HCT116 (cell line): ENCODE results near the gene PPP2R5C. TPM values are rescaled to one million over a fixed set of nuclear protein-coding genes. Genes with fewer than 3 reads are reported as not detected.

Experiments used
- ATAC-seq: fragments of 200-7000 bp; cut with Tn5 transposase; 2 replicates; pipeline ENCODE4 v1.9.1; 2020; ENCODE audit warnings: mild to moderate bottlenecking, moderate library complexity
- BruUV-seq: library from RNA; stranded (reverse); fragments of 400-500 nt; replicated peaks from 2 replicates; lab custom pipeline; 2021; lab: Mats Ljungman, UMichigan
- CTCF ChIA-PET: fragments of 300-600 bp; sonication (Branson Sonifier 250); formaldehyde crosslinking; loops from one replicate; lab custom pipeline; 2021; ENCODE audit warnings: antibody characterized with exemption; lab: Charles Lee
- POLR2A ChIA-PET: fragments of 300-600, 350-600 bp; sonication (Branson Sonifier 250); formaldehyde crosslinking; loops from one replicate; lab custom pipeline; 2021; ENCODE audit warnings: antibody characterized with exemption; lab: Charles Lee
- RAD21 ChIA-PET, 2 experiments: fragments of 300-600 bp; sonication (Branson Sonifier 250); formaldehyde crosslinking; loops; one replicate each; lab custom pipeline; 2023; ENCODE audit warnings: low total read pairs in 2 of 2; ENCODE audit not compliant: uncharacterized antibody in 2 of 2, unreplicated experiment in 2 of 2, low non-redundant PET in 1 of 2; lab: Charles Lee
- DNase-seq: peaks from one replicate; pipeline ENCODE4 v3.0.0-alpha.2; 2010; ENCODE audit warnings: low read depth, low spot score
- H2AFZ ChIP-seq: fragments of 200-600 bp; shearing (Covaris generic), sonication (generic); 2 replicates; pipeline ENCODE4 v1.6.1; 2017; ENCODE audit warnings: low read depth, mixed run types, mixed read lengths, antibody characterized with exemption, low read length; ENCODE audit not compliant: poor library complexity, severe bottlenecking
- H3K27ac ChIP-seq: 2 replicates; pipeline ENCODE4 v1.5.1; 2012; ENCODE audit warnings: low read depth, low read length
- H3K27me3 ChIP-seq: fragments of 200-600 bp; sonication (generic); 2 replicates; pipeline ENCODE4 v1.6.1; 2016; ENCODE audit warnings: mixed run types, low read length, mixed read lengths; ENCODE audit not compliant: insufficient read depth
- H3K36me3 ChIP-seq, 2 experiments: fragments of 200-500 bp in 1 of 2; fragments of 200-600 bp in 1 of 2; sonication (Bioruptor generic) in 1 of 2; sonication (generic) in 1 of 2; 2 replicates each; pipeline versions ENCODE4 v1.5.1 to v1.6.1; 2014 to 2016; ENCODE audit warnings: low read length in 2 of 2, inconsistent platforms in 1 of 2, mixed read lengths in 1 of 2, mixed run types in 1 of 2; ENCODE audit not compliant: insufficient read depth in 2 of 2, control insufficient read depth in 1 of 2
- H3K4me1 ChIP-seq, 2 experiments: fragments of 200-600 bp in 1 of 2; sonication (generic) in 1 of 2; 2 replicates each; pipeline versions ENCODE4 v1.5.1 to v1.6.1; 2012 to 2017; ENCODE audit warnings: low read length in 2 of 2, inconsistent platforms in 1 of 2, mild to moderate bottlenecking in 1 of 2, mixed read lengths in 1 of 2, mixed run types in 1 of 2, moderate library complexity in 1 of 2; ENCODE audit not compliant: insufficient read depth in 2 of 2, control insufficient read depth in 1 of 2
- H3K4me2 ChIP-seq: fragments of 200-600 bp; sonication (generic); 2 replicates; pipeline ENCODE4 v1.6.1; 2017; ENCODE audit warnings: mixed run types, low read length, mixed read lengths
- H3K4me3 ChIP-seq, 2 experiments: fragments of 200-600 bp in 1 of 2; sonication (generic) in 1 of 2; replicated peaks in 1 of 2; 2 replicates each; pipeline ENCODE4 v1.5.1; 2011 to 2016; ENCODE audit warnings: low read length in 2 of 2, control low read depth in 1 of 2, low read depth in 1 of 2, mild to moderate bottlenecking in 1 of 2, mixed read lengths in 1 of 2, mixed run types in 1 of 2
- H3K79me2 ChIP-seq: fragments of 200-600 bp; sonication (generic); 2 replicates; pipeline ENCODE4 v1.6.1; 2017; ENCODE audit warnings: mild to moderate bottlenecking, mixed run types, low read length, moderate library complexity, mixed read lengths; ENCODE audit not compliant: insufficient read depth
- H3K9ac ChIP-seq: fragments of 200-600 bp; sonication (generic); 2 replicates; pipeline ENCODE4 v1.6.1; 2016; ENCODE audit warnings: low read length, mixed read lengths
- H3K9me2 ChIP-seq: fragments of 200-600 bp; sonication (generic), shearing (Covaris generic); 2 replicates; pipeline ENCODE4 v1.6.1; 2017; ENCODE audit warnings: mixed run types, mild to moderate bottlenecking, moderate library complexity; ENCODE audit not compliant: insufficient read depth
- H3K9me3 ChIP-seq, 2 experiments: fragments of 200-500 bp in 1 of 2; fragments of 200-600 bp in 1 of 2; sonication (Bioruptor generic) in 1 of 2; sonication (generic) in 1 of 2; 2 replicates each; pipeline ENCODE4 v1.6.1; 2014 to 2017; ENCODE audit warnings: low read length in 2 of 2, mixed read lengths in 2 of 2, inconsistent platforms in 1 of 2, low read depth in 1 of 2, mild to moderate bottlenecking in 1 of 2, mixed run types in 1 of 2, moderate library complexity in 1 of 2; ENCODE audit not compliant: control insufficient read depth in 1 of 2, insufficient read depth in 1 of 2
- H4K20me1 ChIP-seq: fragments of 200-600 bp; sonication (generic), shearing (Covaris generic); 2 replicates; pipeline ENCODE4 v1.6.1; 2017; ENCODE audit warnings: mixed run types, mild to moderate bottlenecking, moderate library complexity; ENCODE audit not compliant: insufficient read depth
- CEBPB ChIP-seq: IDR thresholded peaks from 2 replicates; pipeline ENCODE4 v1.6.1; 2012; ENCODE audit warnings: low read depth
- CTCF ChIP-seq, 3 experiments: fragments of 200-600 bp in 1 of 3; sonication (generic) in 1 of 3; IDR thresholded peaks in 2 of 3; conservative IDR thresholded peaks in 1 of 3; 2 replicates each; pipeline ENCODE4 v1.5.1; 2012 to 2017; ENCODE audit warnings: low read depth in 2 of 3, low read length in 2 of 3, antibody characterized with exemption in 1 of 3, borderline replicate concordance in 1 of 3, control low read depth in 1 of 3, mild to moderate bottlenecking in 1 of 3, mixed read lengths in 1 of 3, mixed run types in 1 of 3, moderate library complexity in 1 of 3; ENCODE audit not compliant: insufficient read depth in 1 of 3
- EGR1 ChIP-seq: IDR thresholded peaks from 2 replicates; pipeline ENCODE4 v1.6.1; 2012; ENCODE audit warnings: low read depth
- ELF1 ChIP-seq: IDR thresholded peaks from 2 replicates; pipeline ENCODE4 v1.6.1; 2012; ENCODE audit warnings: low read depth, borderline replicate concordance
- EZH2phosphoT487 ChIP-seq: fragments of 200-600 bp; IDR thresholded peaks from 2 replicates; pipeline ENCODE4 v1.6.1; 2018; ENCODE audit warnings: antibody characterized with exemption, borderline replicate concordance
- FOSL1 ChIP-seq: IDR thresholded peaks from 2 replicates; pipeline ENCODE4 v1.6.1; 2012; ENCODE audit warnings: low read depth
- JUND ChIP-seq: IDR thresholded peaks from 2 replicates; pipeline ENCODE4 v1.6.1; 2012
- POLR2A ChIP-seq: IDR thresholded peaks from 2 replicates; pipeline ENCODE4 v1.7.0; 2011; ENCODE audit warnings: borderline replicate concordance; ENCODE audit not compliant: insufficient read depth, insufficient read length; ENCODE audit errors: extremely low read depth
- POLR2AphosphoS5 ChIP-seq: IDR thresholded peaks from 2 replicates; pipeline ENCODE4 v1.6.1; 2011; ENCODE audit warnings: mild to moderate bottlenecking, low read depth, low read length, moderate library complexity
- SP1 ChIP-seq: IDR thresholded peaks from 2 replicates; pipeline ENCODE4 v1.6.1; 2012; ENCODE audit warnings: low read depth
- ZBTB33 ChIP-seq: IDR thresholded peaks from 2 replicates; pipeline ENCODE4 v1.6.1; 2011; ENCODE audit warnings: mild to moderate bottlenecking, low read length, moderate library complexity; ENCODE audit not compliant: insufficient replicate concordance; ENCODE audit errors: extremely low read depth
- ZNF274 ChIP-seq: fragments of 200-500 bp; sonication (Bioruptor generic); IDR thresholded peaks from 2 replicates; pipeline ENCODE4 v1.6.1; 2014; ENCODE audit warnings: mild to moderate bottlenecking, low read depth, low read length, inconsistent platforms
- intact Hi-C: fragments of 100-400 bp; cut with micrococcal nuclease; formaldehyde crosslinking; loops from 2 replicates; pipeline ENCODE4 v1.10.0; 2022
- total RNA-seq: library from RNA; stranded (reverse); gene quantifications from one replicate; pipeline ENCODE4 v1.2.1, GENCODE V29; 2021; ENCODE audit not compliant: unreplicated experiment
- TF ChIP-seq, protein P1 (sequence below): IDR thresholded peaks from 2 replicates; pipeline ENCODE4 v1.6.1; 2012
- TF ChIP-seq, protein P2 (sequence below): IDR thresholded peaks from 2 replicates; pipeline ENCODE4 v1.6.1; 2012

PPP2R5C gene
- total RNA-seq, 1 experiment from 2014 or later, result 117 TPM

- no peak overlapping the region for H3K4me3 ChIP-seq
- DNase-seq (no peak), ATAC-seq (no peak)
- H3K4me2 ChIP-seq, result no peak overlapping the region
- H3K27me3 ChIP-seq, result no peaks in the 10 kb centered on the region
- no peak for TF ChIP-seq JUND
- intact Hi-C loops, result no loop called here
- no peaks in the 10 kb centered on the region for H3K79me2 ChIP-seq
- no peak overlapping the region for H3K9ac ChIP-seq
- no peaks in the 10 kb centered on the region for H3K36me3 ChIP-seq
- peaks cover 0 to 5% of the 10 kb centered on the region in 2 experiments; a peak in 1 of 4 replicates for H3K9me3 ChIP-seq
- CTCF ChIA-PET, result no interaction called here
- RAD21 ChIA-PET, result interaction anchor here in 1 of 2 experiments (0.7 kb wide), 1 partner anchor 380 kb away, joined by 3 read pairs; no protein-coding TSS in a partner anchor
- H3K4me1 ChIP-seq, result no peaks in the 10 kb centered on the region
- POLR2A ChIA-PET, result no interaction called here
- H2AFZ ChIP-seq, result no peak overlapping the region
- no peaks in the 10 kb centered on the region for H3K9me2 ChIP-seq
- no peaks in the 10 kb centered on the region for H4K20me1 ChIP-seq
- BruUV-seq, result no TSS peak
- H3K27ac ChIP-seq, result no peak overlapping the region
Measured at GRCh38 chr14:101717663-101718490, 43.6 kb upstream of the PPP2R5C start.

DNA sequence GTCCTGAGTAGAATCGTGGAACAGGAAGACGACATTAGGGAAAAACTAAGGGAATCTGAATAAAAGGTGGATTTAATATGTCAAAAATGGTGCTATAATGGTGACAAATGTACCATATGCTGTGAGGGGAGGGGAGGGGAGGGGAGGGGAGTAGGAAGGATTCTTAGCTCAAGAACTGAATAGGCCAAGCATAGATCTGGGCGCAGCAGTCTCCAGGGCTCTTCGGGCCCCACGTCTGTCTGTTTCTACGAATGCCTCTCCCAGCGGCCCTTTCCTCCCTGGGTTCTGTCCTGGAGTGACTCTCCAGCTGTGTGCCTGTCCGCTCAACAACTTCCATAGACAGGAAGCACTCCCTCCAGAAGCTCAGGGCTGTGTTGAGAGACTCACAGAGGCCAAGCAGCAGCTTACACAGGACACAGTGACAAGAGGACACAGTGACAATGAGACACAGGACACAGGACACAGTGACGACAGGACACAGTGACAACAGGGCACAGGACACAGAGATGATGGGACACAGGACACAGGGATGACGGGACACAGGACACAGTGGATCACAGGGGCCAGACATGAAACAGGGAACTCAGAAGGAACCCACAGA, 42.4 kb upstream of the PPP2R5C start:
- Histone ChIP-seq H3K79me2 (no peaks in the 10 kb centered on the region), H3K4me1 (no peaks in the 10 kb centered on the region), H2AFZ (no peak overlapping the region), H3K27ac (no peak overlapping the region), H3K27me3 (no peaks in the 10 kb centered on the region), H3K9ac (no peak overlapping the region), H3K4me3 (no peak overlapping the region), H4K20me1 (no peaks in the 10 kb centered on the region), H3K9me2 (no peaks in the 10 kb centered on the region), H3K4me2 (no peak overlapping the region), H3K9me3 (peaks cover 0 to 5% of the 10 kb centered on the region in 2 experiments; a peak in 1 of 4 replicates), H3K36me3 (no peaks in the 10 kb centered on the region)
- ChIA-PET RAD21 (interaction anchor here in 1 of 2 experiments (0.6 kb wide), 1 partner anchor 340 kb away, joined by 3 read pairs; no protein-coding TSS in a partner anchor), POLR2A (no interaction called here), CTCF (interaction anchor here (0.8 to 1.1 kb wide), 2 partner anchors 9 to 12 kb away, joined by 3 to 5 read pairs; no protein-coding TSS in a partner anchor)
- no TSS peak for BruUV-seq
- ATAC-seq, result no peak
- no peak for DNase-seq
- intact Hi-C loops, result no loop called here
- TF ChIP-seq EGR1 (no peak), ELF1 (no peak), CEBPB (no peak), SP1 (no peak), ZBTB33 (no peak), FOSL1 (no peak), CTCF (IDR thresholded peaks at IDR 0.05 in 2 of 3, conservative IDR thresholded peaks at IDR 0.05 in 1 of 3; ENCODE audit: borderline replicate concordance in 1 of 3, insufficient read depth in 1 of 3, low read depth in 2 of 3, low read length in 2 of 3) (no peak), POLR2A (no peak), EZH2phosphoT487 (no peak), POLR2AphosphoS5 (no peak), ZNF274 (no peak)
- TF ChIP-seq, protein P1, sequence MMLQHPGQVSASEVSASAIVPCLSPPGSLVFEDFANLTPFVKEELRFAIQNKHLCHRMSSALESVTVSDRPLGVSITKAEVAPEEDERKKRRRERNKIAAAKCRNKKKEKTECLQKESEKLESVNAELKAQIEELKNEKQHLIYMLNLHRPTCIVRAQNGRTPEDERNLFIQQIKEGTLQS, result no peak
- TF ChIP-seq, protein P2, sequence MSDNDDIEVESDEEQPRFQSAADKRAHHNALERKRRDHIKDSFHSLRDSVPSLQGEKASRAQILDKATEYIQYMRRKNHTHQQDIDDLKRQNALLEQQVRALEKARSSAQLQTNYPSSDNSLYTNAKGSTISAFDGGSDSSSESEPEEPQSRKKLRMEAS, result no peak
